Adrenal gland (tissue), 12 donors: ENCODE data around the gene PXN. TPM values are rescaled to one million over a fixed set of nuclear protein-coding genes. Genes with fewer than 3 reads are reported as not detected.

Experiments used
- DNase-seq, 7 donors: peaks; one replicate each; pipeline ENCODE4 v3.0.0-alpha.2; 2019 to 2020
- H3K27ac ChIP-seq, 5 donors: fragments of 200-600 bp; sonication (generic) in 4 of 5; 1 replicate in 3 of 5; 2 replicates in 2 of 5; pipeline versions ENCODE4 v1.5.1 to v1.8.0; 2016 to 2020; ENCODE audit warnings: mild to moderate bottlenecking in 1 of 5
- H3K27me3 ChIP-seq: fragments of 200-600 bp; 2 replicates; pipeline ENCODE4 v1.8.0; 2021
- H3K36me3 ChIP-seq, 2 donors: fragments of 200-600 bp; replicated peaks in 1 of 2; 1 replicate in 1 of 2; 2 replicates in 1 of 2; pipeline versions ENCODE4 v1.5.1 to v1.8.0; 2018 to 2022
- H3K4me1 ChIP-seq, 2 donors: fragments of 200-600 bp; replicated peaks in 1 of 2; 1 replicate in 1 of 2; 2 replicates in 1 of 2; pipeline versions ENCODE4 v1.5.1 to v1.8.0; 2018 to 2021
- H3K4me3 ChIP-seq, 4 donors: fragments of 200-600 bp; sonication (generic) in 3 of 4; one replicate each; pipeline ENCODE4 v1.5.1; 2016 to 2018
- H3K9me3 ChIP-seq, 3 donors: fragments of 200-600 bp; sonication (generic) in 1 of 3; replicated peaks in 1 of 3; 1 replicate in 2 of 3; 2 replicates in 1 of 3; pipeline versions ENCODE4 v1.5.1 to v1.8.0; 2016 to 2021
- POLR2A ChIP-seq, 2 donors: fragments of 450-650 bp; IDR thresholded peaks; one replicate each; pipeline ENCODE4 v1.6.1; 2017; ENCODE audit warnings: antibody characterized with exemption in 2 of 2, mild to moderate bottlenecking in 2 of 2, moderate library complexity in 1 of 2
- WGBS, 4 donors: extraction: QIAGEN DNeasy Blood & Tissue Kit in 2 of 4; methylation state at CpG; one replicate each; pipeline versions ENCODE4 v1.1.5 to v1.1.7; 2013 to 2017; 5-methylcytosine and 5-hydroxymethylcytosine counted together
- intact Hi-C, 2 donors: fragments of 100-400 bp; cut with DNase I; formaldehyde crosslinking; loops; one replicate each; pipeline versions ENCODE4 v1.14.1 to v1.15.0; 2022 to 2023
- polyA plus RNA-seq, 3 donors: library from polyadenylated mRNA; stranded (reverse); fragments of 200-250 nt in 2 of 3; fragments of 350-450 nt in 1 of 3; fragmentation: Illumina TruSeq in 1 of 3; extraction: RNeasy Lipid Tissue Mini Kit (QIAGEN cat#74804) in 1 of 3; gene quantifications; one replicate each; pipeline ENCODE4 v1.2.3, GENCODE V29; 2013 to 2014
- total RNA-seq, 9 donors: library from RNA; depleted of rRNA in 4 of 9; stranded (reverse); fragments of >200 nt in 4 of 9; fragments of 120-200 nt in 1 of 9; fragmentation: NEBNext Ultra II Directional in 1 of 9; extraction: Animal tissue kit (Norgen Biotek cat#: 25700) in 1 of 9; gene quantifications; one replicate each; pipeline versions ENCODE4 v1.1.0 to v1.2.4, GENCODE V29; 2013 to 2023
- TF ChIP-seq, protein P1 (sequence below), 6 experiments: fragments of 450-650 bp in 4 of 6; fragments of 200-600 bp in 2 of 6; sonication (generic) in 1 of 6; IDR thresholded peaks; 1 replicate in 5 of 6; 2 replicates in 1 of 6; pipeline versions ENCODE4 v1.5.1 to v1.8.0; 2016 to 2021; ENCODE audit warnings: antibody characterized with exemption in 6 of 6, mild to moderate bottlenecking in 2 of 6, moderate library complexity in 1 of 6
- donor health status: healthy with polysubstance abuse.
- donor health status: Bipolar disorder and iron deficiency.
- donor health status: DM: yes; HTN: yes; CAD: no.
- donor health status: DM: no; HTN: no; CAD: no.
- donor health status: DM: no; HTN: no; CAD: no.
- donor health status: DM: yes; HTN: yes; CAD: no.

PXN gene
- total and polyA plus RNA-seq, 12 donors = 12.5 to 156 (median 92.4) TPM

DNA sequence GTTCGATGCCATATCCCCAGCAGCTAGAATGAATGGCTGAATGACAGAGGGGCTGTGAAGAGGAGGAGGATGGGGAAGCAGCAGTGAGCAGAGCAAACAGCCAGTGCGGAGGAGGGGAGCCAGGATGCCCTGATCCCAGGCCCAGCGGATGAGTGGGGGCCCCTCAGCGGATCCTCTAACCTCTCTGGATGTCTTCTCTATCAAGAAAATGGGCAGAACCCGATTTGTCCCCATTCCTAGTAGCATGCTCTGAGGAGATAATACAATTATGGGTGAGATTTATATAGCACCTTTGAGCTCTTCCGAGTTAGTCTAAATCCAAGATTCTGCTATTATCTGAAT is 34.6 kb downstream of the PXN start:
- H3K9me3 ChIP-seq = no peaks in the 10 kb centered on the region
- TF ChIP-seq, protein P1, sequence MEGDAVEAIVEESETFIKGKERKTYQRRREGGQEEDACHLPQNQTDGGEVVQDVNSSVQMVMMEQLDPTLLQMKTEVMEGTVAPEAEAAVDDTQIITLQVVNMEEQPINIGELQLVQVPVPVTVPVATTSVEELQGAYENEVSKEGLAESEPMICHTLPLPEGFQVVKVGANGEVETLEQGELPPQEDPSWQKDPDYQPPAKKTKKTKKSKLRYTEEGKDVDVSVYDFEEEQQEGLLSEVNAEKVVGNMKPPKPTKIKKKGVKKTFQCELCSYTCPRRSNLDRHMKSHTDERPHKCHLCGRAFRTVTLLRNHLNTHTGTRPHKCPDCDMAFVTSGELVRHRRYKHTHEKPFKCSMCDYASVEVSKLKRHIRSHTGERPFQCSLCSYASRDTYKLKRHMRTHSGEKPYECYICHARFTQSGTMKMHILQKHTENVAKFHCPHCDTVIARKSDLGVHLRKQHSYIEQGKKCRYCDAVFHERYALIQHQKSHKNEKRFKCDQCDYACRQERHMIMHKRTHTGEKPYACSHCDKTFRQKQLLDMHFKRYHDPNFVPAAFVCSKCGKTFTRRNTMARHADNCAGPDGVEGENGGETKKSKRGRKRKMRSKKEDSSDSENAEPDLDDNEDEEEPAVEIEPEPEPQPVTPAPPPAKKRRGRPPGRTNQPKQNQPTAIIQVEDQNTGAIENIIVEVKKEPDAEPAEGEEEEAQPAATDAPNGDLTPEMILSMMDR (IDR thresholded peaks at IDR 0.05) = no peak
- TF ChIP-seq POLR2A (IDR thresholded peaks at IDR 0.05) = no peak
- intact Hi-C loops = no loop called here
- H3K4me1 ChIP-seq = peaks cover 78 to 86% of the 10 kb centered on the region in 2 donors
- no peak for DNase-seq
- WGBS, 4 donors = 38 to 65% (median 45%) methylated on average over 6 of the region's 6 CpGs
- H3K27ac ChIP-seq = peak overlapping the region; percentile 86 to 98 (median 95)
- H3K27me3 ChIP-seq = no peaks in the 10 kb centered on the region
- H3K36me3 ChIP-seq = peaks cover 0 to 10% of the 10 kb centered on the region in 2 donors
- no peak overlapping the region for H3K4me3 ChIP-seq

DNA sequence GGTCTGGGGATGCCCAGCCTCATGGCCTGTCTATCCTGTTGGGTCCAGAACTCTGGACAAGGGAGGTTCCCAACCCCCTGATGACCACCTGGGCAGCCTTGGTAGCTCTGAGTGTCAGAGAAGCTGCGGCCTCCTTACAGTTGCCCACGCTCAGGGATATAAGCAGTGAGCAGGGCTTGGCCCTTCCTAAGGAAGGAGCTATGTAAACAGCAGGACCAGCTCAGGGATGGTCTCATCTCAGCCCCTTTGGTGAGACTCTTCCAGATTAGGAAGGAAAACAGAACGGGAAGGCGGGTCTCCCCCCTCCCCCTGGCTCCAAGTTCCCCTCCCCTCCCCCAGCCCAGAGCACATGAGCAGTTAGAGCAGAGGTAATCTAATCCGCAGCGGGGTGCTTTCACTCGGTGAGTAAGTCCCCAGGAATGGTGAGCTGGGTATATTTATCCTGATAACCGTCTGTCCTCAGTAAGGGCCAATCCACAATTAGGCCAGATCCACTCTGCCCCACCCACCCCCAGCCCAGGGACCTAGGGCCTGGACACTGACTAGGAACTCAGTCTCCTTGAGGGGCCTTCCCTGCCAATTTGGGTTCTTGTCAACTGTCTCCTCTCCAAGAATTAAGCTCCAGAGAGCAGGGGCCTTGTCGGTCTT is 35.1 kb downstream of the PXN start:
- H3K27me3 ChIP-seq = no peaks in the 10 kb centered on the region
- 14 to 22% (median 21%) methylated on average over 9 of the region's 9 CpGs for WGBS, 4 donors
- peak overlapping the region in 1 of 4 donors; percentile 2 for H3K4me3 ChIP-seq
- peaks cover 73 to 86% of the 10 kb centered on the region in 2 donors for H3K4me1 ChIP-seq
- peak; percentile 73 to 94 (median 92) for DNase-seq
- intact Hi-C loops = no loop called here
- TF ChIP-seq, protein P1 (IDR thresholded peaks at IDR 0.05) = no peak
- peak in 1 of 2 donors; percentile 71 for TF ChIP-seq POLR2A (IDR thresholded peaks at IDR 0.05)
- H3K36me3 ChIP-seq = peaks cover 0 to 11% of the 10 kb centered on the region in 2 donors
- H3K9me3 ChIP-seq = no peaks in the 10 kb centered on the region
- H3K27ac ChIP-seq = peak overlapping the region; percentile 86 to 98 (median 95)

GRCh38 chr12:120229487-120230325 is 35.8 kb downstream of the PXN start:
- 52 to 83% (median 65%) methylated on average over 8 to 12 of the region's 12 CpGs for WGBS, 4 donors
- TF ChIP-seq, protein P1 (IDR thresholded peaks at IDR 0.05) = no peak
- no peak for TF ChIP-seq POLR2A (IDR thresholded peaks at IDR 0.05)
- Histone ChIP-seq H3K4me1 (peaks cover 66 to 86% of the 10 kb centered on the region in 2 donors), H3K9me3 (no peaks in the 10 kb centered on the region), H3K27ac (peak overlapping the region; percentile 86 to 98 (median 95)), H3K36me3 (peaks cover 0 to 11% of the 10 kb centered on the region in 2 donors), H3K4me3 (peak overlapping the region in 1 of 4 donors; percentile 2), H3K27me3 (no peaks in the 10 kb centered on the region)
- no peak for DNase-seq
- intact Hi-C loops = loop anchor here in 1 of 2 donors (2.0 kb wide), 1 partner anchor 37 kb away; no protein-coding TSS in a partner anchor

DNA sequence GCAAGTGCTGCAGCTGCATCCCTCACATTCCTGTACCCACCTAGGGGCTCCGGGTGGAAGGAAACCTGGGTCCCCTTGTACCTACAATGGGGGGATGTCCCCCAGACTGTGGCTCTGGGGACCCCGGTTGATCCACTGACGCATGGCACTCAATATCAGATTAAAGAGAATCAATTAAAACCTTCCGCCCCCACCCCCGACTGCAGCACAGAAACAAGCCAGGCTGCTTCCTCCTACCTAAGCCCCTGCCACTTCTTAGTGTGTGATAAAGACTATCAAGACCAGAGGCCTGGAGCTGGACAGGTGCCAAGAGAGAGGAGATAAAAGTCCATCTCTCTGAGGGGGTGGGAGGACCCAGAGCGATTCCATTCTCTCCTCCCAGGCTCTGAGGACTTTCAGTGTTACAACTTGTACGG is 36.5 kb downstream of the PXN start:
- no peak overlapping the region for H3K4me3 ChIP-seq
- intact Hi-C loops = loop anchor here in 1 of 2 donors (2.0 kb wide), 1 partner anchor 38 kb away; no protein-coding TSS in a partner anchor
- H3K4me1 ChIP-seq = peaks cover 60 to 82% of the 10 kb centered on the region in 2 donors
- 44 to 69% (median 51%) methylated on average over 6 to 7 of the region's 7 CpGs for WGBS, 4 donors
- peak overlapping the region in 4 of 5 donors; percentile 86 to 98 (median 96) for H3K27ac ChIP-seq
- no peaks in the 10 kb centered on the region for H3K27me3 ChIP-seq
- H3K36me3 ChIP-seq = peaks cover 0 to 12% of the 10 kb centered on the region in 2 donors
- TF ChIP-seq, protein P1 (IDR thresholded peaks at IDR 0.05) = no peak
- no peak for TF ChIP-seq POLR2A (IDR thresholded peaks at IDR 0.05)
- H3K9me3 ChIP-seq = no peaks in the 10 kb centered on the region
- peak in 4 of 7 donors; percentile 63 to 81 (median 72) for DNase-seq
